HG02763 (cell line): ENCODE measurements around the gene CST9L.
"Not testable (repeated sequence)": the region's sequence is repeated elsewhere in the genome, so short reads cannot be mapped to it uniquely, and the experiment has no call there.

ENCODE experiments used
- ATAC-seq: cut with Tn5 transposase; IDR thresholded peaks from one replicate; pipeline ENCODE4 v1.9.1; 2021; ENCODE audit warnings: mild to moderate bottlenecking, moderate library complexity; ENCODE audit not compliant: unreplicated experiment

Gene CST9L

DNA sequence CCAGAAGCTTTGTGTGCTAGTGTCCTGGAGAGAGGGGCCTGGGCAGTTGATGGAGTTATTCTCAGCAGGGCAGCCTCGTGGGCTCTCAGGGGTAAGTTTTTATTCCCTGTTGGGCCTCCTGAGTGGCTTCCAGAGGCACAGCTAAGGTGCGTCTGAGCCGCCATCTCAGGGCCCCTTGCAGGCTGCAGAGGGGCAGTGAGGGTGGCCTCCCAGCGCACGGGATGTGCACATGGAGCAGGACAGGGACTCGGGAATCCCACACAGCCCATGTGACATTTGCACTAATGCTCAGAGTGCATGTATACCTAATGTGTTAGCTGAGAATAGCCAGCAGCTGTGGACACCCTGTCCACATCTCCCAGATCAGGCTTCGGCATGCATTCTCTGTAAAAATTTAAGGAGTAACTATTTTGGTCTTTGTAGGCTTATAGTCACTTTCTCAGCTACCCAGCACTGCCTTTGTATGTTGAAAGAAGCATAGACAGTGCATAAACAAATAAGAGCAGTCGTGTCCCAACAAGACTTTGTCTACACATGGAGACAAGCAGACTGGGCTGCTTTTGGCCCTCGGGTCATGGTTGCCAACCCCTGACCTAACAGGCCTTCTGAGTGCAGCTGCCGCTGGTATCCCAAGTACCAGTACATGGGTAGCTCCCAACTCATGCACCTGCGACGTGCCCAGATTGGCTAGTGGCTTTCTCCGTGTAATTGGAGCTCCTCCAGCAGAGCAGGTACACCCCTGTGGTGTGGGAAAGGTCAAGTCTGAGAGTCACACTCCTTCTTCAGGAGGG lies 18.6 kb upstream of the CST9L start:
- no peak for ATAC-seq

DNA sequence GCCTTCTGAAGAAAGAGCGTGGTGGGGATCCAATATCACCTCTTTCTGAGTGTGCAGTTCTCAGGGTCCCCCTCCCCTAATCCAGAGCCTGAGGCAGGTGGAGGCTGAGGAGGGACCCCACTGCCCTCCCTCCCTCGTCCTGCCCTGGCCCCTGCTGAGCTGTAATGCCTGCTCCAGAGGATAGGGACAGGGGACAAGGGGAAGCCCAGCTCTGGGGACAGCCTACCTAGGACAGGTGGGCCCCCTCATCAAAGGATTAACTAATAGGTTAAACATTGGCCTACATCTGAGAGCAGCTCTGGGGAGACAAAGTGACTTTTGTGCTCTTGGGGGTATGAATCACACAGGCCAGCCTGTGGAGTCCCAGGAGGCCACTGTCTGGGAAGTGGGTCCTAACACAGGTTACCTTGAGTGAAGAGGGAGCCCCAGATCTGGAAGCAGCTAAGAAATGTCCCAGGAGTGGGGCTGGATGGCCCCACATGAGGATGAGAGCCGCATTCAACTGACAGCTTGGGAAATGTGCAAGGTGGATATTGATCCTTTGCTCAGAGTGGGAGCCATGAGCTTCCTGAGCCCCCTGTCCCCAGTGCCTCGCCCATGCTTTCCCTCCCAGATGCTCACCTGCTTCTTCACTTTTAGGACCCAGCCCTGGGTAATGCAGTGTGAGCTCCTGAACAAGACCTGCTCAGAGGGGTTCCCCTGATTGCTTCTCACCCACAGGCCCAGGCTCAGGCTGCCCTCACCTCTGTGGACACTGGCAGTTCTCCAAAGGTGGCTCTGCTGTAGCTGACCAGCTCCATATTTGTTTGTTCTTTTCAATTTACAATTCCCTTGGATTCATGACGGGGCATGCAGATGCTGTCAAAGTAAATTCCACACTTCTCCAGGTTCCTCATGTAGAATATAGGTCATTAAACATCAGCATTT lies 17.8 kb upstream of the CST9L start:
- no peak for ATAC-seq

DNA sequence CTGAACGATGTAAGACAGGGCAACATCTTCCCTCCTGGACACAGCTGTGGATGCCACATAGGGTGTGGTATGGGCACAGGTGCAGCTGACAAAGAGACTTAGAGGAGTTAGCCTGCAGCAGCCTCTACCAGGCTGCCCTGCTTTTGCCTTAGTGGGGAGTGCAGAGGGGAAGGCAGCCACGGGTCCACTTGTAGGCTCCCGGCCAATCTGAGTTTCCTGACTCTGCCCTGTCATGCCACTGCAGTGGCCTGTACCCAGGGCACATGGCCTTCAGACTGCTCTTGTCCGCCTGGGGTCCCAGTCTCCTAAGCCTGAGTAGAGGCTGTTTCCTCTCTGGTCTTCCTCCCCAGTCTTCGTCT lies 17.1 kb upstream of the CST9L start:
- no peak for ATAC-seq

DNA sequence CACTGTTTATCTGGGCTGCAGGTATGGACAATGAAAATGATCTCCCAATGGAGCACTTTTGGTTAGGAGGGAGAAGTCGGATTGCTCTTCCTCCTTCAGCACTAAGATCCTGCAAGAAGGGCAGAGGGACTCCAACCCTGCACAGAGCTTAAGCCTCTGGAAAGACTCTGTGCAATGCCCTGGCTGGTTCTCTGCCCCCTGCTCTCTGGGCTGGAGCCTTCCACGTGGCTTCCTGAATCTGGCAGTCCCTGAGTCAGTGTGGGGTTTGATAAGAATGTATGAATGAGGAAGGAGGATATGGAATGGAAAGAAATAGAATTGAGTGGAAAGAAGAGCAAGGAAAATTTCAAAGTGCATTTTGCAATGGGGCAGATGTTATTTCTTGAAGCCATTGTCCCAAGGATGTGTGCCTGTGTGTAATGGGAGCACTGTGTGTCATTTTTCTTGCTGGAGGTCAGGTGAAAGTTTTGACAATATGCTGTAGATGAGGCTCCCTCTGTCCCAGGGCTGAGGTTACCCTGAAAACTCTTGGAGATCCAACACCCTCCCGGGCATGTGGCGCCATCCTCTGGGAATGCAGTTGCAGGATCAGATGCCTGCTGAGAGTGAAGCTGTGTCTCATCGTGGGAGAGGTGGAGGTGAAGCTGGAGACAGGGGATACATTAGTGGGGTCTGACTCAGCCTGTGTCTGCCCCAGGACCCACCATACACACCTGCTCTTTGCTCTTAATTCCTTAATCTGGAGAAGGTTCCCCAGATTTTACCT lies 16.3 kb upstream of the CST9L start:
- no peak for ATAC-seq

DNA sequence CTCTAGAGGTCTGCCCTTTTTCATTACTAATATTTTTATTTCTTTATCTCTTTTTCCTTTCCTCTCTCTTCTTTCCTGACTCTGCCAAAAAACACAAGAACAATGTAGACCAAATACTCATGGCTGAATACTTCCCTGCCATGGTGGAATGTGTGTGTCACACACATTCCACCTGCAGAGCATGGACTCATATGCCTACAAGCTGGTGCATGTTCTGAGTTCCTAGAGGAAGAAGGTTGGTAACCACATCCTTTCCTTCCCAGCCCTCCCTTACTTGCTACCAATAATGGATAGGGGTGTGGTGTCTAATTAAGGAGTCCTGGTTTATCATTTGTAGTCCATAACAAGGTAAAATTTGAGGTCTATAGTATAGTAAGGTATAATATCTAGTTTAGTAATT lies 15.2 kb upstream of the CST9L start:
- ATAC-seq: no peak

DNA sequence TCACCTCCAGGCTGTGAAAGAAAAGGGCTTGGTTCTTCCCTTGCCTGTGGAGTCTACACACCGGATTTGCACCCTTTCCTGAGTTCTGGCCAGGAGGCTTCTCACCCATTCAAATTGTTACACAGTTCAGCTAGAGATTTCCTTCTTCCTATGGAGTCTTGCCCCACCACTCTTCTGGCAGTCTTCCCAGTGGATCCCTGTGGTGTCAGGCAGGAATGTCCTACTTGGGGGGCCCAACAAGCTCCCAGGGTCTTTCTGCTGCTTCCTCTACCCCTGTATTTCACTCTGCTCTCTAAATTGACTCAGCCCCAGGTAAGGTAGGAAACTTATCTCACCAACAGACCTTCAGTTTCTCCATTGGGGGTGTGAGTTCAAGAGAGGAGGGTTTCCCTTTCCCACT lies 14.0 kb upstream of the CST9L start:
- ATAC-seq: no peak

DNA sequence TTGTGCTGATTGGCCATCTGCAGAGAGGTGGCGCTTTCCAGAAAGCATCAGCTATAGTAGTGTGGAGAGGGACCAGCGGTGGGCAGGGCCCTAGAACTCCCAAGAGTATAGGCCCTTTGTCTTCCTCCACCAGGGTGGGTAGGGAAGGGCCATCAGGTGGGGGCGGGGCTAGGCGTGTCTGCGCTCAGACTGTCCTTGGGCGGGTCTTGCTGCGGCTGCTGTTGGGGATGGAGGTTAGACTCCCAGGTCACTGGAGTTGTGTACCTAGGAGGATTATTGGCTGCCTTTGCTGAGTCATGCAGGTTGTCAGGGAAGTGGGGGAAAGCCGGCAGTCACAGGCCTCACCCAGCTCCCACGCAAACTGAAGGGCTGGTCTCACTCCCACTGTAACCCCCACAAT lies 13.5 kb upstream of the CST9L start:
- not testable (repeated sequence) for ATAC-seq

DNA sequence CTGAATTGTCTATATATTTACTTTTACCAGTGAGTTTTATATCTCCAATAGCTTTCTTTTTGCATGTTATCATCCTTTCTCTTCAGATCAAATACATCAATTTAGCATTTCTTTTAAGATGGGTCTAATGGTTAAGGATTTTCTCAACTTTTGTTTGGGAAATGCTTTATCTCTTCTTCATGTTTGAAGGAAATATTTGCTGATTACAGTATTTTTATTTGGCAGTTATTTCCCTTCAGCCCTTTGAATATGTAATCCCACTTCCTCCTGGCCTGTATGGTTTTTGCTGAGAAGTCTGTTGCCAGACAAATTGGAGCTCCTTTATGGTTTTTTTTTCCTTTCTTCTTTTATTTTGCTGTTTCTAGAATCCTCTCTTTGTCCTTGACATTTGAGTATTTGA lies 6.7 kb upstream of the CST9L start:
- ATAC-seq: no peak

DNA sequence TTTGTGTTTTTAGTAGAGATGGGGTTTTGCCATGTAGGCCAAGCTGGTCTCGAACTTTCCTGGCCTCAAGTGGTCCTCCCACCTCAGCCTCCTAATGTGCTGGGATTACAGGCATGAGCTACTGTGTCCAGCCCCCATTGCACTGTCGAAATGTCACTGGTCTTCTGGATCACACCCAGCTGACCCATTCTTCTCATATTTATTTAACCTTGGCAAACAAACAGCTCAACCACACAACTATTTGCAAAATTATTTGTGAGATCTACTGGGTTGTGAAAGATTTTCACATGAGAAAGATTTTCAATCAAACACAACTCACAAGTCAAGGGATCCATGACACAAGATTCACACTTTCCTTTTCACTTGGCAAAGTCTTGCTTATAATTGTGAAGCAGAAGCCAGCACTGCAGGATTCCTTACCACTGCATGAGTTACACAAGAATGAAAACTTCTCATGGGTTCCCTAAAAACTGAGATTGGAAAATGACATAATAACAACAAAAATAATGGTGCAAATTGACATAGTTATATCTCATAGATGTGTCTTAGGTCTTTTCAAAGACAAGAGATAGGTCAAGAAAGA lies 2.0 kb upstream of the CST9L start:
- no peak for ATAC-seq

DNA sequence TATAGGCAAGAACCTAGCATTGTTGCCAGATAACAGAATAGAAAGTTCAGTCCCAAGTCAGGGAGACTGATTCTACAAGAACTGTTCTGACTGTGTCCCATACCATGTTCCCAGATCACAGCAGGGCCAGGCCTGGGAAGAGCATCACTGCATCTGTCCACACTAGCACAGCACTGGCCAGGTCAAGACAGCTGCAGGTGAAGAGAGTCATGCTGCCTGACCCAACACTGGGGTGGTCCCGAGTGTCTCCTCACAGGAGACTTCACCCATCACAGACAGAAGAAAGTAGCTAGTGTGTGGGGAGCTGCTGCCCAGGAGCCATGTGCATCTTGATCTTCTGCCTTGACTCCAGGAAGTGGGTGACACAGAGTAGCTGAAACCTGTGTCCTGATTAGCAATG lies 1.3 kb upstream of the CST9L start:
- no peak for ATAC-seq

DNA sequence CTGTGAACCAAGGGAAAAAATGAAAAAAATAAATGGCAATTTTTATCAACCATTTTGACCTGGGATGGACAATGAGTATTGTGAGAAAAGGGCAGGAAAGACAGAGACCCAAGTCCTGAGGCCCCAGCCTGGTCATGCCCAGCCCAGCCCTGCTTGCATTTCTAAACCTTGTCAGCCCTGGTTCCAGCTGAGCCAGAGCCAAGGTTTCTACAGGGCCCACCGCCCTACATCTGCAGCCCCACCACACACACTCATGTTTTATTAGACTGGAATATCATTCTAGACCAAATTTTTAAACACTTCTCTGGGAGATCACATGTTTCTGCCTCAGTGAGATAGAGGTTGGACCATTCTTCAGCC lies 667 bp upstream of the CST9L start:
- ATAC-seq: no peak

DNA sequence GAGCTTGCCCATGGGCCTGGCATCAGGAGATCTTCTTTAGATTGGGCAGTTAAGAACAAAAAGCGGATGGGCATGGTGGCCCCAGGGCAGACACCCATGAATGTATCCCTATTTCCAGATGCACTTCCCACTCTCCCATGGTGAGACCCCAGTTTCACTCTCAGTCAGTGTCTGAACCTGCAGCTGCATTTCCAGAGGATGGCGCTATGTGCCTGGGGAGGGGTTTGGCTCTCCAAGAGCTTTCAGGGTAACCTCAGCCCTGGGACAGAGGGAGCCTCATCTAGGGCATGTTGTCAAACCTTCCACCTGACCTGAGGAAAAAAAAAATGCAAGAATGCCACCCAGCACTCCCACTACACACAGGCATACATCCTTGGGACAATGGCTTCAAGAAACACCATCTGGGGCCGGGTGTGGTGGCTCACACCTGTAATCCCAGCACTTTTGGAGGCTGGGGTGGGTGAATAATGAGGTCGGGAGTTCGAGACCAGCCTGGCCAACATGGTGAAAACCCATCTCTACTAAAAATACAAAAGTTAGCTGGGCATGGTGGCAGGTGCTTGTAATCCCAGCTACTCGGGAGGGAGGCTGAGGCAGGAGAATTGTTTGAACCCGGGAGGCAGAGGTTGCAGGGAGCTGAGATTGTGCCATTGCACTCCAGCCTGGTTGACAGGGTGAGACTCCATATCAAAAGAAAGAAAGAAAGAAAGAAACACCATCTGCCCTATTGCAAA lies 1.9 kb downstream of the CST9L start:
- no peak for ATAC-seq

DNA sequence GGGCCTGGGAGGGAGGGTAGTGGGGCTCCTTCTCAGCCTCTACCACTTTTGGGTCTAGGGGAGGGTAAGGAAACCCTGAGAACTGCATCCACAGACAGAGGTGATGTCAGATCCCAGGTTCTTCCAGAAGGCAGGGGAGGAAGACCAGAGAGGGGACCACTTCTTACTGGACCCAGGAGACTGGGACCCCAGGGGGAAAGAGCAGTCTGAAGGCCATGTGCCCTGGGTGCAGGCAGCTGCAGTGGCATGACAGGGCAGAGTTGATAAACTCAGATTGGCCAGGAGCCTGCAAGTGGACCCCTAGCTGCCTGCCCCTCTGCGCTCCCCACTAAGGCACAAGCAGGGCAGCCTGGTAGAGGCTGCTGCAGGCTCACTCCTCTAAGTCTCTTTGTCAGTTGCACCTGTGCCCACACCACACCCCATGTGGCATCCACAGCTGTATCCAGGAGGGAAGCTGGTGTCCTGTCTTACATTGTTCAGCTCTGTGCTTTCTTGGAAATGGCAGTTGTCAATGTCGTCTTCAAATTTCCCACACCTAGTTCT lies 2.7 kb downstream of the CST9L start:
- no peak for ATAC-seq

DNA sequence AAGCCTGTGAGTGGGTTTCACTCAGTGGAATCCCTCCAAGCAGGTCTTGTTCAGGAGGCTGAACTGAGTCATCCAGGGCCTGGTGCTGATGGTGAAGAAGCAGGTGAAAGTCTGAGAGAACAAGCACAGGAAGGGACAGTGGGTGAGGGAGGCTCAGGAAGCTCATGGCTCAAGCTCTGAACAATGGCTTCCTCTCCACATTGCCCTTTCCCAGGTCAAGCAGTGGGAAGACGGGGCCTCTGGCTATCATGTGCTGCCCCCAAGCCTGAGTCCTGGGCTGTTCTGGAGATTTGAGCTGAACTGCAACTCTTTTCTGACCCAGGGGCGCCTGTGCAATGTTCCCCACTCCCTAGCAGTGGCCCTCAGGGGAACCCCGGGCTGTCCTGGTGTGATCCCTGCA lies 3.4 kb downstream of the CST9L start:
- ATAC-seq: no peak

DNA sequence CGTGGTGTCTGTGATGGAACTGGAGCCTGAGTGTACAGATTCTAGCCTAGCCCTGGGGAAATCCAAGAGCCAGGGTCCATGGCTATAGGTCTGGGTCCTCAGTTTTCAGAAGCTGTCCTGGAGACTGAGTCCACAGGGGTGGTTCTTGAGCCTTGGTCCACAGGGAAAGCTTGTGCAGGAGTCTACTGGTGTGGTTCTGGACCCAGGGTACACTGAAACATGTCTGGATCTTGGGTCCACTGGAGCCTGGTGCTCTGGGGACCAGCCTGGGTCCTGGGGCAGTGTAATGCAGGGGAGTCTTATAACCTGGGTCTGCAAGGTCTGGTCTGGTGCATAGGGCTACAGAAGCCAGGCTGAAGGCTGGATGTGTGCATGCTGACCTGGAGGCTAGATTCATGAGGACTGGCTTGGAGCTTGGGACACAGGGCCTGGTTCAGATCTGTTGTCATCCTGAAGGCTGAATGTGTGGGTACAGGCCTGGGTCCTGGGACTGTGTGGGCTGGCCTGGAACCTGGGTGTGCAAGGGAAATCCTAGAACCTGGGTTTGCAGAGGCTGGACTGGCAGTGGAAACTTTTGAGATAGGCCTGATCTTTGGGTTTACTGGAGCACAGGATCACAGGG lies 5.5 kb downstream of the CST9L start:
- no peak for ATAC-seq

DNA sequence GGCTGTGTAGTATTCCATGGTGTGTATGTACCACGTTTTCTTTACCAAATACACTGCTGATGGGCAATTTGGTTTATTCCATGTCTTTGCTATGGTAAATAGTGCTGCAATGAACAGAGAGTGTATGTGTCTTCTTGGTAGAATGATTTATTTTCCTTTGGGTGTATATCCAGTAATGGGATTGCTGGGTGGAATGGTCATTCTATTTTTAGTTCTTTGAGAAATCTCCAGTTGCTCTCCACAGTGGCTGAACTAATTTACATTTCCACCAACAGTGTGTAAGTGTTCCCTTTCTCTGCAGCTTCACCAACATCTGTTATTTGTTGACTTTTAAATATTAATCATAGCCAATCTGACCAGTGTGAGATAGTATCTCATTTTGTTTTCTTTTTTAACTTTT lies 13.9 kb downstream of the CST9L start:
- ATAC-seq: no peak

DNA sequence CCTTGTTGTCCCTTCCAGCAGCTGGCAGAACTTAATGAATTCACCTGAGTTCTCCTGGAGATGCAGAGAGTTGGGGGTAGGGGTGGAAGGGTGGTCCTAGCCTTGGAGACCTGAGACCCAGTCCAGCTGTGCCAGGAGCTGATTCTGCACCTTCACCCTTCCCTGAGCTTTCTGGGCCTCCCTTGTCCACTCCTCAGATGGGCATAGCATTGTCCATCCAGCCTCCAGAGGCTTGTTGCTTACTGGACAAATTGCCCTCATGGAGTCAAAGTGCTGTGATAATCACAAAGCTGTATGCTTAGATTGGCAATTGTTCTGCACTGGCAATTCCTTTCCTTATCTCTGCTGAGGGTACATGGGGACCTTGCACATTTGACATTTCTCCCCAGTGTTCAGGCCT lies 16.5 kb downstream of the CST9L start:
- ATAC-seq: no peak

DNA sequence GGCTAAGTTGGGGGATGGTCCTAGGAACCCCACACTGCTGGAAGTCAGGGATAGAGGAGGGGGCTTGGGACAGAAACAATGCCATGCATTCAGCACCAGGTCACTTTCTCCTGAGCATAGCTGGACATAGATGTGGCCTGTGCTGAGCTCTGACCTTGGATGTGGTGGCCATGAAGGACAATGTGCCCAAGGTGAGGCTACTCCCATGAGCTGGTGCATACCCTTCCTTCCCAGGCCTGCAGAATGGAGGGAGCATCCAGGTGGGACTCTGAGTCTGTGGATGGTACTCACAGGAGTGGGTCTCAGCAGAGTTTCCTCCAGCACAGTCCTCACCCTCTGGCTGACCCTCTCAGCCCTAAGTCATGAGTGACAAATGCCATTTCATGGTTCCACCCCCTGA lies 16.9 kb downstream of the CST9L start:
- no peak for ATAC-seq

DNA sequence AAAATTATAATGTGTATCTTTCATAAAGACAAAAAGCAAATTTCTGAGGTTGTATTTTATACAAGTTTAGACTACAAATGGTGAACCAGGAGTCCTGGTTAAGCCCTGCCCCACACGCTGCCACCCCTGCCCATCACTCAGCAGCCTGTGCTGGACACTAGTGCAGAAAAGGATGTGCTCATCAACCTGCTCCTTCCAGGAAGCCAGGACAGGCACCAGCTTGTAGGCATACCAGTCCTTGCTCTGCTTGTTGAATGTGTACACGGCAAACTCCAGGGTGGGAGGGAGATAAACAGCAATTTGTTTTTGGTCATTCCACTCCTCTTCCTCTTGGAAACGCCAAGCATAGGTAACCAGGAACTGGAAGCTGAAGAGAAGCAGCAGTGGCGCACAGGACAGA lies 18.1 kb downstream of the CST9L start:
- ATAC-seq: no peak

DNA sequence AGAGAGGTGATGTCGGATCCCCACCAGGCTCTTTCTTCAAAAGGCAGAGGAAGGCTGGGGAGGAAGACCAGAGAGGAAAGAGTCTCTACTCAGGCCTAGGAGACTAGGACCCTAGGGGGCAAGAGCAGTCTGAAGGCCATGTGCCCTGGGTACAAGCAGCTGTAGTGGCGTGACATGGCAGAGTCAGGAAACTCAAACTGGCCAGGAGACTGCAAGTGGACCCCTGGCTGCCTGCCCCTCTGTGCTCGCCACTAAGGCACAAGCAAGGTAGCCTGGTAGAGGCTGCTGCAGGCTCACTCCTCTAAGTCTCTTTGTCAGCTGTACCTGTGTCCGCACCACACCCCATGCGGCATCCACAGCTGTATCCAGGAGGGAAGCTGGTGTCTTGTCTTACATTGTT lies 19.9 kb downstream of the CST9L start:
- no peak for ATAC-seq
